ENCODE results near the gene PRKAR1B.

- TF ChIP-seq EZH2 (IDR thresholded peaks at IDR 0.05; ENCODE audit: borderline replicate concordance, low read depth, low read length, poor library complexity, severe bottlenecking) (no peak), CTCF (conservative IDR thresholded peaks at IDR 0.05; ENCODE audit: low read depth, low read length) (no peak)
These were observed 69.4 kb downstream of the PRKAR1B start for GRCh38 chr7:657565-658119.

Measured in A673 (cell line).